HEK293T (cell line): Measurements from ENCODE around the gene PKP1.

Experiments used
- CTCF ChIA-PET: fragments of 350-600 bp; formaldehyde crosslinking; extraction: SDS; loops from one replicate; lab custom pipeline; 2021; ENCODE audit warnings: antibody characterized with exemption, inconsistent platforms; lab: Yijun Ruan, JAX
- POLR2A ChIA-PET: fragments of 350-600 bp; formaldehyde crosslinking; extraction: SDS; loops from one replicate; lab custom pipeline; 2020; ENCODE audit warnings: antibody characterized with exemption, inconsistent platforms; lab: Yijun Ruan, JAX
- DNase-seq: peaks from one replicate; pipeline ENCODE4 v3.0.0; 2012; ENCODE audit warnings: mixed read lengths; ENCODE audit errors: extremely low spot score
- ARNT ChIP-seq: fragments of 450-650 bp; IDR thresholded peaks from 2 replicates; pipeline ENCODE4 v1.6.1; 2017; ENCODE audit warnings: mild to moderate bottlenecking
- BHLHE40 ChIP-seq: fragments of 450-650 bp; IDR thresholded peaks from 2 replicates; pipeline ENCODE4 v1.6.1; 2016; ENCODE audit warnings: mild to moderate bottlenecking, moderate library complexity, borderline replicate concordance
- CTBP1 ChIP-seq: fragments of 450-650 bp; IDR thresholded peaks from 2 replicates; pipeline ENCODE4 v1.6.1; 2016; ENCODE audit warnings: borderline replicate concordance
- ELF4 ChIP-seq: fragments of 450-650 bp; IDR thresholded peaks from 2 replicates; pipeline ENCODE4 v1.6.1; 2017; ENCODE audit warnings: antibody characterized with exemption
- FOXA1 ChIP-seq: fragments of 450-650 bp; IDR thresholded peaks from 2 replicates; pipeline ENCODE4 v1.6.1; 2016; ENCODE audit warnings: mild to moderate bottlenecking
- FOXK2 ChIP-seq: fragments of 450-650 bp; IDR thresholded peaks from 2 replicates; pipeline ENCODE4 v1.6.1; 2016; ENCODE audit warnings: mild to moderate bottlenecking
- FOXM1 ChIP-seq: fragments of 450-650 bp; IDR thresholded peaks from 2 replicates; pipeline ENCODE4 v1.6.1; 2017; ENCODE audit warnings: mild to moderate bottlenecking, borderline replicate concordance
- HDGF ChIP-seq: fragments of 450-650 bp; IDR thresholded peaks from 2 replicates; pipeline ENCODE4 v1.6.1; 2017; ENCODE audit warnings: antibody characterized with exemption, borderline replicate concordance
- L3MBTL2 ChIP-seq: fragments of 450-650 bp; conservative IDR thresholded peaks from 2 replicates; pipeline ENCODE4 v1.6.1; 2016; ENCODE audit warnings: mild to moderate bottlenecking
- LEF1 ChIP-seq: fragments of 450-650 bp; IDR thresholded peaks from 2 replicates; pipeline ENCODE4 v1.6.1; 2017; ENCODE audit warnings: mild to moderate bottlenecking, borderline replicate concordance
- NFRKB ChIP-seq: fragments of 450-650 bp; IDR thresholded peaks from 2 replicates; pipeline ENCODE4 v1.6.1; 2016; ENCODE audit warnings: mild to moderate bottlenecking, moderate library complexity
- PKNOX1 ChIP-seq: fragments of 450-650 bp; IDR thresholded peaks from 2 replicates; pipeline ENCODE4 v1.6.1; 2016
- SP1 ChIP-seq: fragments of 450-650 bp; IDR thresholded peaks from 2 replicates; pipeline ENCODE4 v1.6.1; 2017
- SUZ12 ChIP-seq: fragments of 450-650 bp; IDR thresholded peaks from 2 replicates; pipeline ENCODE4 v1.6.1; 2016; ENCODE audit warnings: mild to moderate bottlenecking
- TARDBP ChIP-seq: fragments of 450-650 bp; IDR thresholded peaks from 2 replicates; pipeline ENCODE4 v1.6.1; 2016
- ZNF384 ChIP-seq: fragments of 450-650 bp; IDR thresholded peaks from 2 replicates; pipeline ENCODE4 v1.6.1; 2016

PKP1 gene

GRCh38 chr1:201334325-201335173 is 51.2 kb downstream of the PKP1 start:
- CTCF ChIA-PET, result interaction anchor here (1.1 kb wide), 1 partner anchor 13 kb away, joined by 3 read pairs; no protein-coding TSS in a partner anchor
- POLR2A ChIA-PET, result no interaction called here
- TF ChIP-seq NFRKB (no peak), ZNF384 (no peak), SUZ12 (no peak), SP1 (no peak), L3MBTL2 (no peak), LEF1 (no peak), HDGF (no peak), ARNT (no peak), ELF4 (no peak), FOXA1 (no peak)

GRCh38 chr1:201335174-201335870 is 52.0 kb downstream of the PKP1 start:
- ChIA-PET CTCF (no interaction called here), POLR2A (no interaction called here)
- no peak for DNase-seq
- TF ChIP-seq HDGF (no peak), SUZ12 (no peak), ZNF384 (no peak)

More at GRCh38 chr1:201334325-201335173, 51.2 kb downstream of the PKP1 start:
- DNase-seq, result no peak

- TF ChIP-seq CTBP1 (no peak), ARNT (no peak), L3MBTL2 (no peak), FOXM1 (no peak), LEF1 (no peak), NFRKB (no peak), PKNOX1 (no peak), FOXK2 (no peak), SUZ12 (no peak), SP1 (no peak), ZNF384 (no peak), FOXA1 (no peak), HDGF (no peak), BHLHE40 (no peak), ELF4 (no peak), TARDBP (no peak)
- ChIA-PET POLR2A (no interaction called here), CTCF (no interaction called here)
- DNase-seq, result no peak
These were observed 52.6 kb downstream of the PKP1 start for GRCh38 chr1:201335901-201336300.

- TF ChIP-seq ELF4 (no peak), L3MBTL2 (no peak), HDGF (no peak), BHLHE40 (no peak), FOXA1 (no peak), PKNOX1 (no peak), FOXK2 (no peak), TARDBP (no peak), LEF1 (no peak), FOXM1 (no peak), CTBP1 (no peak), SUZ12 (no peak), SP1 (no peak), NFRKB (no peak), ZNF384 (no peak), ARNT (no peak)
- no peak for DNase-seq
- ChIA-PET CTCF (no interaction called here), POLR2A (no interaction called here)
These were observed 53.6 kb downstream of the PKP1 start for GRCh38 chr1:201336711-201337450.

DNA sequence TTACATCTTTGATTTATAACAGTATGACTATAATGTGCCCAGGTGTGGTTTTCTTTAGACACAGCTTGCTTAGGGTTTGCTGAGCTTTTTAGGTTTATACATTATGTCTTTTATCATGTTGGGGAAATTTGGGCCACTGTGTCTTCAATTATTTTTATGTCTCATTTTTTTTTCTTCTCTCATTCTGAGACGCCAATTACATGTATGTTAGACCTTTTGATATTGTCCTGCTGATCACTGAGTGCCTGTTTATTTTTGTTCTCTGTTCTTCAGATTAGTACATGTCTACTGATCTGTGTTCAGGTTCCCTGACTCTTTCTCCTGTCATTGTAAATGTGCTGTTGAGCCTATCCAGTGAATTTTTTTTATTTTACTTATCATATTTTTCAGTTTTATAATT is 58.1 kb downstream of the PKP1 start:
- no peak for TF ChIP-seq HDGF
- no peak for TF ChIP-seq FOXA1
- no peak for TF ChIP-seq PKNOX1
- no peak for TF ChIP-seq LEF1
- TF ChIP-seq ZNF384, result no peak
- TF ChIP-seq ARNT, result no peak
- no peak for TF ChIP-seq NFRKB
- no peak for TF ChIP-seq BHLHE40
- no peak for TF ChIP-seq FOXK2
- no peak for TF ChIP-seq SUZ12
- TF ChIP-seq L3MBTL2, result no peak
- no peak for TF ChIP-seq SP1
- DNase-seq, result no peak
- POLR2A ChIA-PET, result no interaction called here
- CTCF ChIA-PET, result no interaction called here
